IPS-18c (cell line): ENCODE data around the gene MDM2.

Experiments
- H3K4me3 ChIP-seq: 2 replicates; pipeline ENCODE4 v1.7.0; 2013; ENCODE audit warnings: low read depth, mild to moderate bottlenecking, low read length, moderate library complexity; ENCODE audit not compliant: insufficient read depth
- H3K9me3 ChIP-seq: one replicate; pipeline ENCODE4 v1.6.1; 2013; ENCODE audit warnings: mild to moderate bottlenecking, low read length, moderate library complexity; ENCODE audit not compliant: control insufficient read depth, insufficient read depth

The MDM2 gene

GRCh38 chr12:68899251-68899771 is 91.3 kb downstream of the MDM2 start:
- no peaks in the 10 kb centered on the region for H3K9me3 ChIP-seq

GRCh38 chr12:68900241-68900640 is 92.3 kb downstream of the MDM2 start:
- H3K9me3 ChIP-seq: no peaks in the 10 kb centered on the region
- H3K4me3 ChIP-seq: no peak overlapping the region

More at GRCh38 chr12:68899251-68899771, 91.3 kb downstream of the MDM2 start:
- H3K4me3 ChIP-seq: no peak overlapping the region
